ENCODE data around the gene PDZD8.

PDZD8 gene

GRCh38 chr10:117390420-117390819, 15.2 kb upstream of the PDZD8 start:
- DNase-seq = no peak

- DNase-seq = no peak
Observed at GRCh38 chr10:117386805-117387204, 11.6 kb upstream of the PDZD8 start.

- DNase-seq = no peak
Observed at GRCh38 chr10:117382861-117383260, 7.6 kb upstream of the PDZD8 start.

DNA sequence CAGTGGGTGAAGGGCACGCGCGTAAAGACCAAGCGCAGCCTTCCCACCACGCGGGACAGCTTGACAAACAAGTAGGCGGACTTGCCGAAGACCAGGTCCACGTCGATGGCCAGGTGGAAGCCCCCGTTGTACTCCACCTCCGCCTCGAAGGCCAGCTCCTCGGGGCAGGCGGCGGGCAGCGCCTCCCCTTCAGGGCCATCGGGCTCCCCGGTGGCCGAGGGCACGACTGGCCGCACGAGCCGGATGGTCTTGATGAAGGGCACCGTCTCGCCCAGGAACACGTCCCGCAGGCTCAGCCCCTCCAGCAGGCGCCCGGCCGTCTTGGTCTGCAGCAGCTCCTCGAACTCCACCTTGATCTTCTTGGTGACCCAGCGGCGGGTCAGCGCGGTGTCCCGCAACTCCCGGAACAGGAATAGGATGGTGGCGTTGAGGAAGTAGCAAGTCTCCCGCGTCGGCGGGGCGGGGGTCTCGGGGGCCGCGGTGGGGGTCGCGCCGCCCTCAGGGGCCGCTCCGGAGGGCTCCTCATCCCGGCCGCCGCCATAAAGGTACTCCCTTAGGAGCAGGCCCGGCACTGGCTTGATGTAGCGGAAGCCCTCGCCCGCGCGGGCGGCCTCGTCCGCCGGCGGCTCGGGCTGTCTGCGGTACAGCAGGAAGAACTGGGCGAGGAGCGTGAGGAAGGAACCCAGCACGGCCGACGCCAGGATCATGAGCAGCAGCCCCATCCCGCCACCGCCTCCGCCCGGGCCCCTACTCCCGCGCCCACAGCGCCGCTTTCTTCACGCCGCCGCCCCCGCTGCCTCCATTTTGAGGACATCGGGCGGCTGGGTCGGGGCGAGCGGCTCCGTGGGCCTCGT, 507 bp downstream of the PDZD8 start:
- peak; percentile 9 for DNase-seq

GRCh38 chr10:117373823-117374505, 1.3 kb downstream of the PDZD8 start:
- DNase-seq = peak; percentile 19

- DNase-seq = no peak
Observed at GRCh38 chr10:117370205-117370604, 5.0 kb downstream of the PDZD8 start.

DNA sequence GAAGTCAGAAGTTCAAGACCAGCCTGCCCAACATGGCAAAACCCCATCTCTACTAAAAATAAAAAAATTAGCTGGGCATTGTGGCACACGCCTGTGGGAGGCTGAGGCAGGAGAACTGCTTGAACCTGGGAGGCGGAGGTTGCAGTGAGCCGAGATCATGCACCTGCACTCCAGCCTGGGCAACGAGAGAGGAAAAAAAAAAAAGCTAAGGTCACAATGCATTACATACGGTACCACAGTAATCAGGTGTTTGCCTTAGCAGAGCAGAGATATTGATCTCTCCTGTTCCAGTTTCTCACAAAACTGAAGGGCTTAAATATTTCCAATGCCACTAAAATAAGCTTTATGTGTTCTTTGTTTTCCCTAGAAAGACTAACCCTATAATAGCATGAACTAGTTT, 7.5 kb downstream of the PDZD8 start:
- DNase-seq = no peak

GRCh38 chr10:117366741-117367140, 8.5 kb downstream of the PDZD8 start:
- no peak for DNase-seq

GRCh38 chr10:117365612-117366011, 9.6 kb downstream of the PDZD8 start:
- no peak for DNase-seq

- no peak for DNase-seq
Observed at GRCh38 chr10:117364110-117364960, 10.9 kb downstream of the PDZD8 start.

- DNase-seq = no peak
Observed at GRCh38 chr10:117363028-117363427, 12.2 kb downstream of the PDZD8 start.

DNA sequence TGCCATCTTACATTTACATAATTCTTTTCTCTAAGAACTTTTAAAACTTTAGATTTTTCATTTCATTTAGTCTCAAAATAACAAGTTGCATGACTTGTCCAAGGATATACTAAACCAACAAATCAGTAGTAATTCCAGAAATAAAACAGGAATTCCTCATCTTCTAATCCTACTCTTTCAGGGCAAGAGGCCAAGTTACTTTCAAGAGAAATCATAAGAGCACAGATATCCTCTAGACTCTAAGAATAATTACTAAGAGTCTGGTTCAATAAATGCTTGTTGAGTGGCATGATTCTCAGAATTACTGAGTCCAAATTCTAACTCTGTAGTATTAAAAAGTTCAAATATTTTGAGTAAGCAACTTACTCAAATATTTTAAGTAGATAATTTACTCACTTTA, 12.9 kb downstream of the PDZD8 start:
- DNase-seq = no peak

DNA sequence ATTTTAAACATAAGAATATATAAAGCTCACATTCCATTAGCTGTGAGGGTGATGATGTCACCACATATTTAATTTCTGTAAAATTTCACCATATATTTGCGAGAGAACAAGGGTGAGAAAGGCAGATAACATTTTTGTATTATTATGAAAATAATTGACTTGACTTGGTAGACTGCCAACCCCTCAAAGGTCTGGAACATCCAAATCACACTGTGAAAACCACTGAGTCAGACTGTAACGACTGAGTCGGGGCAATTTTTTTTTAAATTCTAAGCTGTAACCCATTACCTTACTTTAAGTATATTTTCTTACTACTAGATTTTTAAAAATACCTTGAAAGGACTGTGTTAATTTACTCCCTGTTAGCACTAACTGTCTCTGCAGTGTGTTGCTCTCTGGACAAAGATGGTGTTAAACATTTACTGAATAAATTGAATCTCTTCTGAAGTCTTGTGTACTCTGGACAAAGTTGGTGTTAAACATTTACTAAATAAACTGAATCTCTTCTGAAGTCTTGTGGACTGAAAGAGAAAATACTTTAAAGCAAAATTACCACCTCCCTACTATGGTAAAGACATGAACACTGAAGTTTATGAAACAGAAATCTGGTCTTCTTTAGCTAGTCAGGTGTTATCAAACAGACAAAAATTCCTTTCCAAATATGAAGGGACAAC, 14.1 kb downstream of the PDZD8 start:
- DNase-seq = no peak

- no peak for DNase-seq
Observed at GRCh38 chr10:117360016-117360415, 15.2 kb downstream of the PDZD8 start.

GRCh38 chr10:117355072-117355471, 20.2 kb downstream of the PDZD8 start:
- DNase-seq = no peak

- DNase-seq = no peak
Observed at GRCh38 chr10:117353684-117354083, 21.6 kb downstream of the PDZD8 start.

- DNase-seq = no peak
Observed at GRCh38 chr10:117352724-117353123, 22.5 kb downstream of the PDZD8 start.

- DNase-seq = no peak
Observed at GRCh38 chr10:117351996-117352395, 23.2 kb downstream of the PDZD8 start.

DNA sequence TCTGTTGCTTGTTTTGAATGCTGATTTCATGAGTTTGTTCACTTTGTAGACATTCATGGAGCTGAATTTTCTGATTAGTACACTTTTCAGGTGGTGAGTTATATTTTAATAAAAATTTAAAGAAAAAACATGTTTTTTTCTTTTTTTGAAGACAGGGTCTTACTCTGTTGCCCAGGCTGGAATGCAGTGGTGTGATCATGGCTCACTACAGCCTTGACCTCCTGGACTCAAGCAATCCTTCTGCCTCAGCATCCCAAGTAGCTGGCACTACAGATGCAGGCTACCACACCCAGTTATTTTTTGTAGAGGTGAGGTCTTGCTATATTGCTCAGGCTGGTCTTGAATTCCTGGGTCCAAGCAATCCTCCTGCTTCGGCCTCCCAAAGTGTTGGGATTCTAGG, 23.7 kb downstream of the PDZD8 start:
- no peak for DNase-seq

- DNase-seq = no peak
Observed at GRCh38 chr10:117350909-117351308, 24.3 kb downstream of the PDZD8 start.

DNA sequence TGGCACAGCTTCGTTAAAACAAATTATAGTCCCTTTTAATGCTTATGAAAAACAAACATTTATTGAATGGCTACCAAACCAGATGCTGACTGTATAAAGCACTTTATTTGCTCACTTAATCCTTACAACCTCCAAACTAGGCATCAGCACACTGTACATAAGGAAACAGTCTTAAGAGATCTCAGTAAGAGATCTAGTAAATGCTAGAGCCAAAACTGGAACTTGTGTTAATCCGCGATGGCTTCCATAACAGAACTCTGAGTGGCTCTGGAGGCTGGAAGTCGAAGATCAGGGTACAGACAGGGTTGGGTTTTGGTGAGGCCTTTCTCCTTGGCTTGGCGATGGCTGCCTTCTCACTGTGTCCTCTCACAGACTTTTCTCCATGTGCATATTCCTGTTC, 27.0 kb downstream of the PDZD8 start:
- no peak for DNase-seq

GRCh38 chr10:117346574-117346973, 28.7 kb downstream of the PDZD8 start:
- DNase-seq = no peak

- DNase-seq = no peak
Observed at GRCh38 chr10:117345143-117345542, 30.1 kb downstream of the PDZD8 start.

Measured in CD4-positive, alpha-beta T cell treated with Interferon gamma for 1 hour (primary cell).